ENCODE data around the gene HOOK2. TPM values are rescaled to one million over a fixed set of nuclear protein-coding genes. Genes with fewer than 3 reads are reported as not detected.

Gene HOOK2
- total and polyA plus RNA-seq, 7 donors = 11.3 to 33.0 (median 21.7) TPM

- Histone ChIP-seq H3K4me3 (no peak overlapping the region), H3K36me3 (ENCODE audit: insufficient read depth in 1 of 2, low read depth in 1 of 2) (no peaks in the 10 kb centered on the region), H3K27me3 (ENCODE audit: insufficient read depth in 3 of 3, low read length in 2 of 3) (no peaks in the 10 kb centered on the region), H3K9me3 (no peaks in the 10 kb centered on the region), H3K4me1 (peaks cover 35% of the 10 kb centered on the region), H3K27ac (peak overlapping the region; percentile 82)
- ATAC-seq (no peak), DNase-seq (no peak)
- intact Hi-C loops (cut with DNase I) = no loop called here
- WGBS, 3 donors = 57 to 75% (median 63%) methylated on average over 5 of the region's 5 CpGs
- no peak for TF ChIP-seq CTCF (IDR thresholded peaks at IDR 0.05)
Observed at GRCh38 chr19:12784871-12785430, 9.6 kb upstream of the HOOK2 start.

DNA sequence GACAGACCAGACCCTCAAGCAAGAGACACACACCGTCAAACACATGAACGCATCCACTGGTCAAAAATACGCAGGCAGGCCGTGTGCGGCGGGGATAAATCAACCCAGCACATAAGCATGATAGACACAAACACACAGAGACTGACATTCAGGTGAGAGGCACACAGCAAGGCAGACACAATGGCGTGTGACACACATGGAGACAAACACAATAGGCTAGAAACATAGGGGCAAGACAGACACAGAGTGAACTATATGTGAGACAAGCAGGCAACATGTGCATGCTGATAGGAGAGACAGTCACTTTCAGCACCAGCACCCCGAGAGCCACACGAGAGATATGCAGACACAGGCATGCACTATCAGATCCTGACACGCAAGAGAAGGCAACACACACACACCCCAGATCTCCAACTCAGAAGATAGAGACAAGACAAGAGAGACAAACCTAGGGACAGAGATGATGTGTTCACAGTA is 9.1 kb upstream of the HOOK2 start:
- H3K4me1 ChIP-seq = peaks cover 36% of the 10 kb centered on the region
- WGBS, 3 donors = 64 to 67% (median 66%) methylated on average over 10 of the region's 10 CpGs

GRCh38 chr19:12783849-12784393 is 8.6 kb upstream of the HOOK2 start:
- no peak for ATAC-seq
- H3K9me3 ChIP-seq = no peaks in the 10 kb centered on the region
- H3K4me3 ChIP-seq = peak overlapping the region; percentile 7

More for the DNA sequence above, 9.1 kb upstream of the HOOK2 start:
- no peak for ATAC-seq
- intact Hi-C loops (cut with DNase I) = no loop called here
- Histone ChIP-seq H3K27ac (peak overlapping the region; percentile 82), H3K27me3 (ENCODE audit: insufficient read depth in 3 of 3, low read length in 2 of 3) (no peaks in the 10 kb centered on the region), H3K9me3 (no peaks in the 10 kb centered on the region), H3K4me3 (no peak overlapping the region), H3K36me3 (ENCODE audit: insufficient read depth in 1 of 2, low read depth in 1 of 2) (no peaks in the 10 kb centered on the region)
- DNase-seq = no peak
- no peak for TF ChIP-seq CTCF (IDR thresholded peaks at IDR 0.05)

DNA sequence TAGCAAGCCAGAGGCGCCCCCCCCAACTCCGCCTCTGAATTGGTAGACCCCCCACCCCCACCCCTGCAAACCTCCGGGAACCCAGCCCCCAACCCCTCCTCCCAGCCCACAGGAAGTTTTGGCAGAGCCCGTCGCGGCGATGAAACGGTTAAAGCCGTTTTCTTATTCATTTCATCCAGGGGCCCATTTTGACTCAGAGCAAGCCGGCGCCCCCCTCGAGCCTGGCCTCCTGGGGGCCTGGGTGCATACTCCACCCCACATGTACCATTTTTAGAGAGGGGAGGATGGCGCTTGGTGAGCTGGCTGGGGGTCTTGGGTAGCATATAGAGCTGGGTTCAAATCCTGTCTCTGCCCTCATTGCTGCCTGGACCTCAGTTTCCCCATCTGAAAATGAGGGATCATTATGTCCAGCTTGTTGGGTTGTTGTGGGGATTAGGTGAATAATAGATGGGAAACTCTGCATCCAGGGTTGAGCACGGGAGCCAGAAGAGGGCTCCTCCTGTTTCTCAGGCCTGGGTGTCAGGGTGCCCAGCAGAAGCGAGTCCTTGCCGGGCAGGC is 8.0 kb upstream of the HOOK2 start:
- peak overlapping the region; percentile 82 for H3K27ac ChIP-seq
- H3K4me3 ChIP-seq = peak overlapping the region; percentile 60
- no peaks in the 10 kb centered on the region for H3K9me3 ChIP-seq
- WGBS, 3 donors = 18 to 43% (median 24%) methylated on average over 14 to 16 of the region's 16 CpGs
- H3K27me3 ChIP-seq (ENCODE audit: insufficient read depth in 3 of 3, low read length in 2 of 3) = no peaks in the 10 kb centered on the region
- ATAC-seq = no peak
- H3K4me1 ChIP-seq = peaks cover 39% of the 10 kb centered on the region
- no peak for DNase-seq
- TF ChIP-seq CTCF (IDR thresholded peaks at IDR 0.05) = no peak
- no peaks in the 10 kb centered on the region for H3K36me3 ChIP-seq (ENCODE audit: insufficient read depth in 1 of 2, low read depth in 1 of 2)
- intact Hi-C loops (cut with DNase I) = no loop called here

More at GRCh38 chr19:12783849-12784393, 8.6 kb upstream of the HOOK2 start:
- no peaks in the 10 kb centered on the region for H3K36me3 ChIP-seq (ENCODE audit: insufficient read depth in 1 of 2, low read depth in 1 of 2)
- DNase-seq = peak; percentile 59 to 77
- TF ChIP-seq CTCF (IDR thresholded peaks at IDR 0.05) = no peak
- WGBS, 3 donors = 24 to 35% (median 26%) methylated on average over 12 to 19 of the region's 19 CpGs
- peak overlapping the region; percentile 82 for H3K27ac ChIP-seq
- intact Hi-C loops (cut with DNase I) = no loop called here
- peaks cover 37% of the 10 kb centered on the region for H3K4me1 ChIP-seq
- no peaks in the 10 kb centered on the region for H3K27me3 ChIP-seq (ENCODE audit: insufficient read depth in 3 of 3, low read length in 2 of 3)

All from psoas muscle (tissue), 8 donors.